Keratinocyte (primary cell): ENCODE data around the gene FABP7. TPM values are rescaled to one million over a fixed set of nuclear protein-coding genes. Genes with fewer than 3 reads are reported as not detected.
A peak's percentile ranks its signal among the peaks of the same experiment; 100 is the strongest.

Experiments
- DNase-seq: peaks from one replicate; pipeline ENCODE4 v3.0.0-alpha.2; 2011; ENCODE audit warnings: low read depth, missing footprints, low spot score
- FAIRE-seq: peaks from 2 replicates; lab custom pipeline; 2011; peaks lifted over from hg19 to GRCh38; lab: Jason Lieb, UNC
- H2AFZ ChIP-seq: 2 replicates; pipeline ENCODE4 v1.6.0; 2012; ENCODE audit warnings: low read length, control low read depth, inconsistent platforms; ENCODE audit not compliant: control insufficient read depth
- H3K27ac ChIP-seq: 2 replicates; pipeline ENCODE4 v1.5.1; 2011; ENCODE audit warnings: low read length; ENCODE audit not compliant: control insufficient read depth, insufficient read depth
- H3K27me3 ChIP-seq: 3 replicates; pipeline ENCODE4 v1.6.0; 2011; ENCODE audit warnings: low read length; ENCODE audit not compliant: control insufficient read depth, insufficient read depth; ENCODE audit errors: extremely low read depth
- H3K36me3 ChIP-seq, 2 experiments: 2 replicates in 1 of 2; 3 replicates in 1 of 2; pipeline ENCODE4 v1.5.1; 2011; ENCODE audit warnings: low read length in 2 of 2, mild to moderate bottlenecking in 1 of 2; ENCODE audit not compliant: control insufficient read depth in 2 of 2, insufficient read depth in 2 of 2; ENCODE audit errors: extremely low read depth in 1 of 2
- H3K4me1 ChIP-seq: 3 replicates; pipeline ENCODE4 v1.5.1; 2011; ENCODE audit warnings: low read length; ENCODE audit not compliant: control insufficient read depth, insufficient read depth; ENCODE audit errors: extremely low read depth
- H3K4me2 ChIP-seq: 3 replicates; pipeline ENCODE4 v1.6.0; 2011; ENCODE audit warnings: low read depth, low read length; ENCODE audit not compliant: control insufficient read depth, insufficient read depth; ENCODE audit errors: extremely low read depth
- H3K4me3 ChIP-seq, 3 experiments: fragments of 200-600 bp in 1 of 3; sonication (generic) in 1 of 3; 2 replicates in 2 of 3; 3 replicates in 1 of 3; pipeline ENCODE4 v1.5.1; 2011 to 2016; ENCODE audit warnings: low read length in 3 of 3, mild to moderate bottlenecking in 3 of 3, control low read depth in 2 of 3, inconsistent platforms in 1 of 3, low read depth in 1 of 3, mixed read lengths in 1 of 3, mixed run types in 1 of 3, moderate library complexity in 1 of 3; ENCODE audit not compliant: control insufficient read depth in 2 of 3, insufficient read depth in 2 of 3; ENCODE audit errors: extremely low read depth in 1 of 3
- H3K79me2 ChIP-seq: 2 replicates; pipeline ENCODE4 v1.6.0; 2012; ENCODE audit warnings: low read length; ENCODE audit not compliant: control insufficient read depth, insufficient read depth
- H3K9ac ChIP-seq: 3 replicates; pipeline ENCODE4 v1.6.0; 2011; ENCODE audit warnings: low read length; ENCODE audit not compliant: control insufficient read depth, insufficient read depth; ENCODE audit errors: extremely low read depth
- H3K9me1 ChIP-seq: 3 replicates; pipeline ENCODE4 v1.6.0; 2011; ENCODE audit warnings: low read length; ENCODE audit not compliant: control insufficient read depth, insufficient read depth; ENCODE audit errors: extremely low read depth
- H3K9me3 ChIP-seq: 2 replicates; pipeline ENCODE4 v1.5.1; 2012; ENCODE audit warnings: low read depth, low read length; ENCODE audit not compliant: control insufficient read depth
- H4K20me1 ChIP-seq: 3 replicates; pipeline ENCODE4 v1.6.0; 2011; ENCODE audit warnings: low read length; ENCODE audit not compliant: control insufficient read depth, insufficient read depth; ENCODE audit errors: extremely low read depth
- CTCF ChIP-seq, 3 experiments: IDR thresholded peaks in 1 of 3; conservative IDR thresholded peaks in 1 of 3; optimal IDR thresholded peaks in 1 of 3; 2 replicates in 2 of 3; 3 replicates in 1 of 3; pipeline versions ENCODE3 to v1.5.1; 2011; ENCODE audit warnings: low read length in 3 of 3, mild to moderate bottlenecking in 3 of 3, moderate library complexity in 2 of 3, control low read depth in 1 of 3, inconsistent platforms in 1 of 3; ENCODE audit not compliant: insufficient read depth in 2 of 3; ENCODE audit errors: extremely low read depth in 1 of 3
- EZH2 ChIP-seq: IDR thresholded peaks from one replicate; pipeline ENCODE4 v1.6.1; 2012; ENCODE audit warnings: inconsistent platforms, mild to moderate bottlenecking, low read length, moderate library complexity
- dilution Hi-C: fragments of 300-500 bp; cut with MboI; formaldehyde crosslinking; loops from one replicate; pipeline ENCODE4 v1.7.0; 2020; ENCODE audit warnings: low sequenced_read_pairs; ENCODE audit not compliant: extremely low pct_ligation_motif_present
- polyA plus RNA-seq, 5 experiments: library from polyadenylated mRNA; depleted of rRNA in 3 of 5; stranded (reverse) in 3 of 5; stranded (forward) in 1 of 5; unstranded in 1 of 5; fragments of >200 nt; gene quantifications; 1 replicate in 1 of 5; 2 replicates in 3 of 5; 3 replicates in 1 of 5; pipeline versions ENCODE4 v1.2.1 to v1.2.3, GENCODE V29; 2011 to 2012; ENCODE audit warnings: missing spikeins in 2 of 5, low read depth in 1 of 5, low replicate concordance in 1 of 5

The FABP7 gene
- polyA plus RNA-seq, 1 donor (not counting 4 experiments of a cell fraction or from before 2014, with no cell fraction given) = not detected

- Histone ChIP-seq H3K27me3 (no peaks in the 10 kb centered on the region), H3K27ac (no peak overlapping the region), H2AFZ (peak overlapping the region; percentile 11), H3K4me1 (peaks cover 19% of the 10 kb centered on the region), H3K4me3 (peak overlapping the region in 1 of 3 experiments; percentile 17), H3K36me3 (no peaks in the 10 kb centered on the region), H3K9me3 (no peaks in the 10 kb centered on the region), H4K20me1 (no peaks in the 10 kb centered on the region), H3K4me2 (peak overlapping the region; percentile 43), H3K9me1 (no peaks in the 10 kb centered on the region), H3K9ac (no peak overlapping the region), H3K79me2 (no peaks in the 10 kb centered on the region)
- FAIRE-seq = peak; percentile 73
- dilution Hi-C loops = no loop called here
- TF ChIP-seq EZH2 (no peak), CTCF (optimal IDR thresholded peaks at IDR 0.05 in 1 of 3, IDR thresholded peaks at IDR 0.05 in 1 of 3, conservative IDR thresholded peaks at IDR 0.05 in 1 of 3; ENCODE audit: extremely low read depth in 1 of 3, insufficient read depth in 2 of 3, low read length in 3 of 3) (peak in 1 of 3 experiments; percentile 23)
- DNase-seq = peak; percentile 42
These were observed 6.6 kb upstream of the FABP7 start for GRCh38 chr6:122772724-122773415.

- no peak for DNase-seq
- FAIRE-seq = no peak
- Histone ChIP-seq H3K27ac (no peak overlapping the region), H3K79me2 (no peaks in the 10 kb centered on the region), H3K9me3 (no peaks in the 10 kb centered on the region), H3K4me3 (no peak overlapping the region), H3K4me2 (no peak overlapping the region), H3K9ac (no peak overlapping the region), H3K9me1 (no peaks in the 10 kb centered on the region), H3K36me3 (no peaks in the 10 kb centered on the region), H4K20me1 (no peaks in the 10 kb centered on the region), H3K27me3 (no peaks in the 10 kb centered on the region), H3K4me1 (peaks cover 18% of the 10 kb centered on the region), H2AFZ (no peak overlapping the region)
- dilution Hi-C loops = no loop called here
- TF ChIP-seq CTCF (optimal IDR thresholded peaks at IDR 0.05 in 1 of 3, IDR thresholded peaks at IDR 0.05 in 1 of 3, conservative IDR thresholded peaks at IDR 0.05 in 1 of 3; ENCODE audit: extremely low read depth in 1 of 3, insufficient read depth in 2 of 3, low read length in 3 of 3) = no peak
- TF ChIP-seq EZH2 = no peak
These were observed 3.5 kb upstream of the FABP7 start for GRCh38 chr6:122775975-122776374.
